Left renal pelvis (tissue), 4 donors: ENCODE measurements around the gene PSMC2. TPM values are rescaled to one million over a fixed set of nuclear protein-coding genes. Genes with fewer than 3 reads are reported as not detected.

ENCODE experiments used
- polyA plus RNA-seq, 4 donors: library from polyadenylated mRNA; unstranded; fragments of 120-200 nt; gene quantifications; one replicate each; pipeline ENCODE4 v1.2.1, GENCODE V29; 2013; ENCODE audit not compliant: insufficient read length in 4 of 4

The PSMC2 gene
- polyA plus RNA-seq, 4 donors = 99.4 to 129 (median 108) TPM

Other genes starting within 250 kb of the PSMC2 start
- gene NAPEPLD, start 198.5 kb upstream of the PSMC2 start, polyA plus RNA-seq = 10 to 100 TPM; 26.7 to 46.5 (median 37.9) TPM
- gene PMPCB, start 50.2 kb upstream of the PSMC2 start, polyA plus RNA-seq = 100 to 1,000 TPM in 3 of 4 donors, 10 to 100 TPM in 1; 70.2 to 112 (median 101) TPM
- 10 to 100 TPM; 36.9 to 54.5 (median 49.2) TPM for gene DNAJC2, start 2.9 kb upstream of the PSMC2 start, polyA plus RNA-seq
- under 1 TPM; 0.18 to 0.55 (median 0.20) TPM for gene SLC26A5, start 98.6 kb downstream of the PSMC2 start, polyA plus RNA-seq